GM23338 (cell line): ENCODE results near the gene ATXN7L1. TPM values are rescaled to one million over a fixed set of nuclear protein-coding genes. Genes with fewer than 3 reads are reported as not detected.

Source experiments
- ATAC-seq: fragments of 200-7000 bp; cut with Tn5 transposase; 3 replicates; pipeline ENCODE4 v1.9.1; 2020
- DNase-seq: peaks from one replicate; pipeline ENCODE4 v3.0.0-alpha.2; 2015; ENCODE audit warnings: low spot score
- H2AFZ ChIP-seq: fragments of 200-600 bp; sonication (generic); 2 replicates; pipeline ENCODE4 v1.8.0; 2016; ENCODE audit warnings: antibody characterized with exemption, mild to moderate bottlenecking, moderate library complexity
- H3F3A ChIP-seq: fragments of 200-600 bp; sonication (generic); replicated peaks from 2 replicates; pipeline ENCODE4 v1.8.0; 2017; ENCODE audit warnings: antibody characterized with exemption, mixed run types, low read depth
- H3K27ac ChIP-seq: fragments of 200-600 bp; sonication (generic); 2 replicates; pipeline ENCODE4 v1.6.1; 2016; ENCODE audit warnings: low read depth
- H3K27me3 ChIP-seq: fragments of 200-600 bp; sonication (generic); 2 replicates; pipeline ENCODE4 v1.8.0; 2016; ENCODE audit warnings: mild to moderate bottlenecking, mixed run types, moderate library complexity; ENCODE audit not compliant: insufficient read depth
- H3K36me3 ChIP-seq: fragments of 200-600 bp; sonication (generic); 2 replicates; pipeline ENCODE4 v1.8.0; 2016; ENCODE audit warnings: mild to moderate bottlenecking; ENCODE audit not compliant: insufficient read depth
- H3K4me1 ChIP-seq: fragments of 200-600 bp; sonication (generic); 2 replicates; pipeline ENCODE4 v1.8.0; 2016; ENCODE audit warnings: mild to moderate bottlenecking, moderate library complexity; ENCODE audit not compliant: insufficient read depth
- H3K4me2 ChIP-seq: fragments of 200-600 bp; sonication (generic); 2 replicates; pipeline ENCODE4 v1.7.1; 2017; ENCODE audit warnings: mixed run types
- H3K4me3 ChIP-seq: fragments of 200-600 bp; sonication (generic); 2 replicates; pipeline ENCODE4 v1.6.1; 2016; ENCODE audit warnings: mixed run types
- H3K79me2 ChIP-seq: fragments of 200-600 bp; sonication (generic); replicated peaks from 2 replicates; pipeline ENCODE4 v1.8.0; 2017; ENCODE audit warnings: mild to moderate bottlenecking; ENCODE audit not compliant: insufficient read depth
- H3K9me2 ChIP-seq: fragments of 200-600 bp; sonication (generic); 2 replicates; pipeline ENCODE4 v1.8.0; 2017; ENCODE audit not compliant: insufficient read depth
- H4K20me1 ChIP-seq: fragments of 200-600 bp; sonication (generic); replicated peaks from 2 replicates; pipeline ENCODE4 v1.8.0; 2017; ENCODE audit warnings: mild to moderate bottlenecking; ENCODE audit not compliant: insufficient read depth
- H3K27ac Mint-ChIP-seq: 2 replicates; pipeline ENCODE4 v1.8.0; 2020; ENCODE audit warnings: inconsistent platforms, mild to moderate bottlenecking, moderate library complexity, mixed read lengths
- H3K27me3 Mint-ChIP-seq: 3 replicates; pipeline ENCODE4 v1.8.0; 2022; ENCODE audit warnings: low read depth, mild to moderate bottlenecking, moderate library complexity, mixed read lengths, inconsistent platforms; ENCODE audit not compliant: insufficient read depth, poor library complexity
- H3K36me3 Mint-ChIP-seq: 3 replicates; pipeline ENCODE4 v1.8.0; 2021; ENCODE audit warnings: low read depth, mild to moderate bottlenecking, inconsistent platforms, moderate library complexity, mixed read lengths
- H3K4me1 Mint-ChIP-seq: 3 replicates; pipeline ENCODE4 v1.8.0; 2020; ENCODE audit warnings: mild to moderate bottlenecking, inconsistent platforms, mixed read lengths
- H3K4me3 Mint-ChIP-seq: 3 replicates; pipeline ENCODE4 v1.8.0; 2021; ENCODE audit warnings: moderate library complexity, mild to moderate bottlenecking, inconsistent platforms, mixed read lengths
- H3K9me3 Mint-ChIP-seq: 3 replicates; pipeline ENCODE4 v1.8.0; 2020; ENCODE audit warnings: moderate library complexity, mild to moderate bottlenecking, inconsistent platforms, mixed read lengths
- CREB1 ChIP-seq: fragments of 250-450 bp; sonication (Bioruptor Pico); IDR thresholded peaks from 2 replicates; pipeline ENCODE4 v1.5.0; 2020; ENCODE audit warnings: low read depth, mild to moderate bottlenecking, moderate library complexity
- EZH2 ChIP-seq: fragments of 200-600 bp; sonication (generic); IDR thresholded peaks from one replicate; pipeline ENCODE4 v1.8.0; 2017; ENCODE audit warnings: antibody characterized with exemption, mild to moderate bottlenecking, low read depth; ENCODE audit not compliant: unreplicated experiment
- EZH2phosphoT487 ChIP-seq: fragments of 200-600 bp; sonication (generic); IDR thresholded peaks from one replicate; pipeline ENCODE4 v1.8.1; 2018; ENCODE audit warnings: antibody characterized with exemption; ENCODE audit not compliant: unreplicated experiment
- JUNB ChIP-seq: IDR thresholded peaks from one replicate; pipeline ENCODE4 v1.6.1; 2016; ENCODE audit warnings: antibody characterized with exemption; ENCODE audit not compliant: unreplicated experiment
- POLR2AphosphoS5 ChIP-seq: IDR thresholded peaks from 2 replicates; pipeline ENCODE4 v1.6.1; 2016; ENCODE audit warnings: antibody characterized with exemption, low read depth
- ZNF114 ChIP-seq: fragments of 250-450 bp; sonication (Bioruptor Pico); IDR thresholded peaks from 2 replicates; pipeline ENCODE4 v1.5.0; 2020; ENCODE audit warnings: mild to moderate bottlenecking, moderate library complexity
- ZNF331 ChIP-seq: fragments of 250-450 bp; sonication (Bioruptor Pico); IDR thresholded peaks from 2 replicates; pipeline ENCODE4 v1.5.0; 2020; ENCODE audit warnings: low read depth, mild to moderate bottlenecking, moderate library complexity
- ZNF462 ChIP-seq: fragments of 250-450 bp; sonication (Bioruptor Pico); IDR thresholded peaks from 2 replicates; pipeline ENCODE4 v1.5.0; 2020; ENCODE audit warnings: mild to moderate bottlenecking, moderate library complexity
- polyA plus RNA-seq: library from polyadenylated mRNA; unstranded; fragments of >200 nt; fragmentation: Nextera tagmentation; extraction: Ambion mirVana; gene quantifications from 2 replicates; pipeline ENCODE4 v1.2.1, GENCODE V29; 2016
- total RNA-seq: library from RNA; depleted of rRNA; stranded (reverse); fragments of >200 nt; shearing (Covaris generic); gene quantifications from 2 replicates; pipeline ENCODE4 v1.2.3, GENCODE V29; 2014

Gene ATXN7L1
- total and polyA plus RNA-seq, 2 experiments from 2014 or later = 22.8 to 29.8 TPM

GRCh38 chr7:105775580-105775979, 100.8 kb downstream of the ATXN7L1 start:
- DNase-seq (no peak), ATAC-seq (no peak)
- Histone ChIP-seq H4K20me1 (no peaks in the 10 kb centered on the region), H3K79me2 (peaks cover 5% of the 10 kb centered on the region; the same call in 1 of the 2 replicates), H3K4me1 (peaks cover 51% of the 10 kb centered on the region), H3K27me3 (no peaks in the 10 kb centered on the region), H3K36me3 (no peaks in the 10 kb centered on the region), H2AFZ (no peak overlapping the region), H3K4me2 (peak overlapping the region; percentile 18), H3K4me3 (no peak overlapping the region), H3F3A (no peaks in the 10 kb centered on the region), H3K27ac (peak overlapping the region; percentile 84), H3K9me2 (no peaks in the 10 kb centered on the region)
- TF ChIP-seq EZH2 (no peak), POLR2AphosphoS5 (no peak), ZNF114 (CRISPR knock-in tag) (no peak), JUNB (no peak), ZNF462 (no peak), EZH2phosphoT487 (no peak), ZNF331 (CRISPR knock-in tag) (no peak), CREB1 (CRISPR knock-in tag) (no peak)
- Mint-ChIP-seq H3K9me3 (no peaks in the 10 kb centered on the region), H3K4me3 (no peak overlapping the region), H3K27ac (peak overlapping the region; percentile 57; the same call in 1 of the 2 replicates), H3K4me1 (peaks cover 68% of the 10 kb centered on the region), H3K36me3 (peaks cover 4% of the 10 kb centered on the region; the same call in 1 of the 3 replicates), H3K27me3 (peaks cover 8% of the 10 kb centered on the region)
